Measurements from ENCODE around the gene TRAF3.

TRAF3 gene

GRCh38 chr14:102933618-102934231 is 156.5 kb downstream of the TRAF3 start:
- Histone ChIP-seq H3K27me3 (replicated peaks; ENCODE audit: control insufficient read depth, insufficient read depth, low read length, poor library complexity, severe bottlenecking) (peaks cover 17% of the 10 kb centered on the region), H3K4me3 (ENCODE audit: insufficient read depth, low read depth, low read length, poor library complexity, severe bottlenecking) (no peak overlapping the region), H3K9me3 (ENCODE audit: control insufficient read depth, low read length) (no peaks in the 10 kb centered on the region), H3K36me3 (ENCODE audit: control insufficient read depth, insufficient read depth, low read length) (no peaks in the 10 kb centered on the region), H3K27ac (ENCODE audit: insufficient read depth, low read length, poor library complexity, severe bottlenecking) (no peak overlapping the region), H3K4me1 (ENCODE audit: control insufficient read depth, insufficient read depth, low read length, poor library complexity, severe bottlenecking) (peaks cover 12% of the 10 kb centered on the region)
- no peak for DNase-seq

DNA sequence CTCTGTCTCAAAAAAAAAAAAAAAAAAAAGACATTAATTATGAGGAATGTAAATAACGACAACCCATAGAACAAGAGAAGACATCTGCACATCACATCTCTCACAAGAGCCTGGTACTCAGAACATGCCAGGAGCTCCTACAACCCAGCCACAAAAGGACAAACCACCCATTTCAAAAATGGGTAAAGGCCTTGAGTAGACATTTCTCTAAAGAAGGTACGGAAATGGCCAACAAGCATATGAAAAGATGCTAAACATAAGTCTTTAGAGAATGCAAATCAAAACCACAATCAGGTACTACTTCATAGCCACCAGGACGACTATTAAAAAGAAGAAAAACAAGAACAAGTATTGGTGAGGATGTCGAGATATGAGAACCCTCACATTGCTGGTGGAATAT is 158.5 kb downstream of the TRAF3 start:
- Histone ChIP-seq H3K27ac (ENCODE audit: insufficient read depth, low read length, poor library complexity, severe bottlenecking) (no peak overlapping the region), H3K36me3 (ENCODE audit: control insufficient read depth, insufficient read depth, low read length) (no peaks in the 10 kb centered on the region), H3K27me3 (replicated peaks; ENCODE audit: control insufficient read depth, insufficient read depth, low read length, poor library complexity, severe bottlenecking) (peaks cover 2% of the 10 kb centered on the region), H3K4me1 (ENCODE audit: control insufficient read depth, insufficient read depth, low read length, poor library complexity, severe bottlenecking) (no peaks in the 10 kb centered on the region), H3K4me3 (ENCODE audit: insufficient read depth, low read depth, low read length, poor library complexity, severe bottlenecking) (no peak overlapping the region), H3K9me3 (ENCODE audit: control insufficient read depth, low read length) (no peaks in the 10 kb centered on the region)
- no peak for DNase-seq

GRCh38 chr14:102937331-102938175 is 160.3 kb downstream of the TRAF3 start:
- no peak overlapping the region for H3K4me3 ChIP-seq (ENCODE audit: insufficient read depth, low read depth, low read length, poor library complexity, severe bottlenecking)
- no peaks in the 10 kb centered on the region for H3K4me1 ChIP-seq (ENCODE audit: control insufficient read depth, insufficient read depth, low read length, poor library complexity, severe bottlenecking)
- no peaks in the 10 kb centered on the region for H3K36me3 ChIP-seq (ENCODE audit: control insufficient read depth, insufficient read depth, low read length)
- H3K27me3 ChIP-seq (replicated peaks; ENCODE audit: control insufficient read depth, insufficient read depth, low read length, poor library complexity, severe bottlenecking), result no peaks in the 10 kb centered on the region
- DNase-seq, result no peak
- H3K9me3 ChIP-seq (ENCODE audit: control insufficient read depth, low read length), result no peaks in the 10 kb centered on the region
- H3K27ac ChIP-seq (ENCODE audit: insufficient read depth, low read length, poor library complexity, severe bottlenecking), result no peak overlapping the region

DNA sequence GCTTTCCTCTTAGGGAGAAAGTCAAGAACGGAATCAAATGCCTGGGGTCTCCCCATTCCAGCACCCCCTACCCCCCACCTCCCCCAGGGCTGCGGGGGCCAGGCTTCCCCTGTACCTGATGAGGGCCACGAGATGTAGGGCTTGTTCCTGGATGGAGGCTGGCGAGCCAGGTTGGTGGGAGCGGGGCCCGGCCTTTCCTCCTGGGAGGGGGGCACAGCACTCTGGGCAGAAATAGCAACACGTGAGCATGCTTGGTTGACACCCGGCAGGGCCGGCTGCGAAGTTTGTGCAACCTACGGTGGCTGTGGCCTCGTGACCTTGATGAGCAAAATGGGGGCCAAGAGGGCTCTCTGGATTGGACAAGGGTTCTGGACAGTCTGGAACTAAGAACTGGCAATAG is 160.9 kb downstream of the TRAF3 start:
- Histone ChIP-seq H3K4me3 (ENCODE audit: insufficient read depth, low read depth, low read length, poor library complexity, severe bottlenecking) (no peak overlapping the region), H3K9me3 (ENCODE audit: control insufficient read depth, low read length) (no peaks in the 10 kb centered on the region), H3K27me3 (replicated peaks; ENCODE audit: control insufficient read depth, insufficient read depth, low read length, poor library complexity, severe bottlenecking) (no peaks in the 10 kb centered on the region), H3K36me3 (ENCODE audit: control insufficient read depth, insufficient read depth, low read length) (no peaks in the 10 kb centered on the region), H3K4me1 (ENCODE audit: control insufficient read depth, insufficient read depth, low read length, poor library complexity, severe bottlenecking) (no peaks in the 10 kb centered on the region), H3K27ac (ENCODE audit: insufficient read depth, low read length, poor library complexity, severe bottlenecking) (no peak overlapping the region)
- no peak for DNase-seq

DNA sequence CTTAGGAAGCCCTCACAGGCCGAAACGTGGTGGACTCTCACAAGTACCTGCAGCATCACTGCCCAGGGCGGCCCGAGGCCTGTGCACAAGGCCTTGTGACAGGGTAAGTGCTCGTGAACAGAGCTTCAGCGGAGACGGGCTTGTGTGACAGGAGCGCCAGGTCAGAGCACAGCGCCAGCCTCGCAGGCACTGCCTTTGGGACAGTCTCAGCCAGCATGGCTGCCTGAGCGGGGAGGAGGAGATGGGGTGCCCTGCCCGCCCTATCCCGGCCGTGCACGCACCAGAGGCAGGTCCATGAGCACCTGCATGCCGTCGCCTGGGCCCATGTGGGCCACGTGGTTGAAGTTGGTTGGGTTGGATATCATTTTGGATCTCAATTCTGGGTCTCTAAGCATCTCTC is 162.1 kb downstream of the TRAF3 start:
- Histone ChIP-seq H3K9me3 (ENCODE audit: control insufficient read depth, low read length) (no peaks in the 10 kb centered on the region), H3K36me3 (ENCODE audit: control insufficient read depth, insufficient read depth, low read length) (no peaks in the 10 kb centered on the region), H3K27me3 (replicated peaks; ENCODE audit: control insufficient read depth, insufficient read depth, low read length, poor library complexity, severe bottlenecking) (no peaks in the 10 kb centered on the region), H3K4me1 (ENCODE audit: control insufficient read depth, insufficient read depth, low read length, poor library complexity, severe bottlenecking) (no peaks in the 10 kb centered on the region), H3K4me3 (ENCODE audit: insufficient read depth, low read depth, low read length, poor library complexity, severe bottlenecking) (no peak overlapping the region), H3K27ac (ENCODE audit: insufficient read depth, low read length, poor library complexity, severe bottlenecking) (no peak overlapping the region)
- DNase-seq, result no peak

DNA sequence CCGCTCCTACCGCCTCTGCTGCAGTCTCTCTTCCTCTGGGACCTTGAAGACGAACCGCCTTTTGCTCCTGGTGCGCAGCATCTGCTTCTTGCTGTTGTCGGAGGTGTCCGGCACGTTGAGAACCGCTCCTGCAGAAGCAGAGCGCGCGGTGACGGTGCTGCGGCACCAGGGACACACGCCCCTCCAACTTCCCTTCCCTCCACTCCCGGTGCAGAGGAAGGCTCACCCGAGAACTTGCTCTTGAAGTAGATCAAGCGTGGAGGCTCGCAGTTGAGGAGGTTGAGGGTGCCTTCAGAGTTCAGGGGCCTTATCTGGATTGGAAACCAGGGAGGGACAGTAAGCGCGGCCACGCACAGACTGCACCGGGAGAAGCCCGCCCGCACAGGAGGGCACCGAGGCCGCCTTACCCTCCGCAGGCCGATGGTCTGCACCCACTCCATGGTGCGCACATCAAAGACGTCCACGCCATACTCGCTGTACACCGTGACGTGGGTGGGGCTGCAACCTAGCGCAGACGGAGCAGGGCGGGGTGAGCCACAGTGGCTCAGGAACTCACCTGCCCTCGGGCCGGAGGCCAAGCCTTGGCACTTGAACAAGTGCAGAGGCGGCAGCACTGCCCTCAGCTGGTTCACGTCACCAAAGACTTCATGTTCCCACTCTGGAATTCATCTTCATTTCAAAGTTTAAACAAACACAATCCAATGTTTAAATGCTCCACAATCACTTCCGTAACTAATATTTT is 162.7 kb downstream of the TRAF3 start:
- Histone ChIP-seq H3K27ac (ENCODE audit: insufficient read depth, low read length, poor library complexity, severe bottlenecking) (no peak overlapping the region), H3K4me1 (ENCODE audit: control insufficient read depth, insufficient read depth, low read length, poor library complexity, severe bottlenecking) (no peaks in the 10 kb centered on the region), H3K4me3 (ENCODE audit: insufficient read depth, low read depth, low read length, poor library complexity, severe bottlenecking) (no peak overlapping the region), H3K9me3 (ENCODE audit: control insufficient read depth, low read length) (no peaks in the 10 kb centered on the region), H3K27me3 (replicated peaks; ENCODE audit: control insufficient read depth, insufficient read depth, low read length, poor library complexity, severe bottlenecking) (no peaks in the 10 kb centered on the region), H3K36me3 (ENCODE audit: control insufficient read depth, insufficient read depth, low read length) (no peaks in the 10 kb centered on the region)
- no peak for DNase-seq

DNA sequence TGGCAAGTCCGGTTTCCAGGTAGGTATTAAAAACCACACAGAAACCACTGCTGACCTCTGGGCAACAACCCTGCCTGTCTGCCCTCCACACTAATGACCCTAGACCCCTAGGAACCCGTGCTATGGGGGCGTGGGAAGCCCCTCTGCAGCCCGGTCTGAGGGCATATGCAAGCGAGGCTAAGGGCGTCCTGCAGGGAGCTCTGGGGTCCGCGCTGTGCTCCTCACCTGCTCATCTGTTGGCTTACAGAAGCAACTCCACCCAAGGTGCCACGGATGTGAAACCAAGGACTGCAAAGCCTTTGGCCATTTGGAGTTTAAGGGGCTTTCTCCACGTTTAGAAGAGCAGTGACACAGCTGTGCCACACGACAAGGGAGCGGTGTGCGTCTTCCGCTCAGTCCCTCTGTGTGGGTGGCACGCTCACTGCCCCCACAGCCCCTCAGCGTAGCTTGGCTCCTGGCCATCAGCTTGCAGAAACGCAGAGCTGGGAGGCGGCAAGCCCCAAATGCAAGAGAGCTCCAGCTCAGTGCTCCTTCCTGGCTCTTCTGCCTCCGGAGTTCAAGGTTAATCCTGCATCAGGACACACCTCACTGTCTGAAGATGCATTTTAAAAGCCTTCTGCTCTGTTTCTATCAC is 163.6 kb downstream of the TRAF3 start:
- Histone ChIP-seq H3K36me3 (ENCODE audit: control insufficient read depth, insufficient read depth, low read length) (no peaks in the 10 kb centered on the region), H3K4me3 (ENCODE audit: insufficient read depth, low read depth, low read length, poor library complexity, severe bottlenecking) (no peak overlapping the region), H3K27ac (ENCODE audit: insufficient read depth, low read length, poor library complexity, severe bottlenecking) (no peak overlapping the region), H3K9me3 (ENCODE audit: control insufficient read depth, low read length) (no peaks in the 10 kb centered on the region), H3K27me3 (replicated peaks; ENCODE audit: control insufficient read depth, insufficient read depth, low read length, poor library complexity, severe bottlenecking) (no peaks in the 10 kb centered on the region), H3K4me1 (ENCODE audit: control insufficient read depth, insufficient read depth, low read length, poor library complexity, severe bottlenecking) (no peaks in the 10 kb centered on the region)
- DNase-seq, result no peak

DNA sequence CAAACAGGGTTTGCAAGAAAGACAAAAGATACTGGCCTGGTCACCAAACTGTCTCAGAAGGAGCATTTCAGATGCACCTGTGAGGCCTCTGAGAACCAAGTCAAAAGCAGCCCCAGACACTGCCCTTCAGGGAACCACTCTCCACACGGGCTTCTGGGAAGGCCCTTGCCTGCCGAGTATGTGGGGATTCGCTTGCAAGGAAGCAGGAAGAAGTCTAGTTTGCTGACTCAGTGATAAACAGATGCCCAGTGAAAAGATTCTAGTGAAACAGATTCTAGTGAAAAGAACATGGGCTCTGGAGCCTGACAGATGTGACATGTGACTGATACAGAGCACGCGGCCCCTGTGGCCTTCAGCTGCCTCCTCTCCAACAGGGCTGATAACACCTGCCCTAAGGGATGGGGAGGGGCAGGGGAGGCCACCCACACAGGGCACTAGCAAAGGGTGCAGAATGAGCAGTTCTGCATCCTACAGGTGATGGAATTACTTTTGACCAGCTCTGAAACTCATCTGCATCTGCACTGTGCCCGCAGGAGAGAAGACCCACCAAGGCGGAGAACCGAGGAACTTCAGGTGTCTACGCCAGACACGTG is 164.3 kb downstream of the TRAF3 start:
- Histone ChIP-seq H3K4me3 (ENCODE audit: insufficient read depth, low read depth, low read length, poor library complexity, severe bottlenecking) (no peak overlapping the region), H3K36me3 (ENCODE audit: control insufficient read depth, insufficient read depth, low read length) (no peaks in the 10 kb centered on the region), H3K9me3 (ENCODE audit: control insufficient read depth, low read length) (no peaks in the 10 kb centered on the region), H3K4me1 (ENCODE audit: control insufficient read depth, insufficient read depth, low read length, poor library complexity, severe bottlenecking) (no peaks in the 10 kb centered on the region), H3K27me3 (replicated peaks; ENCODE audit: control insufficient read depth, insufficient read depth, low read length, poor library complexity, severe bottlenecking) (no peaks in the 10 kb centered on the region), H3K27ac (ENCODE audit: insufficient read depth, low read length, poor library complexity, severe bottlenecking) (no peak overlapping the region)
- DNase-seq, result no peak

DNA sequence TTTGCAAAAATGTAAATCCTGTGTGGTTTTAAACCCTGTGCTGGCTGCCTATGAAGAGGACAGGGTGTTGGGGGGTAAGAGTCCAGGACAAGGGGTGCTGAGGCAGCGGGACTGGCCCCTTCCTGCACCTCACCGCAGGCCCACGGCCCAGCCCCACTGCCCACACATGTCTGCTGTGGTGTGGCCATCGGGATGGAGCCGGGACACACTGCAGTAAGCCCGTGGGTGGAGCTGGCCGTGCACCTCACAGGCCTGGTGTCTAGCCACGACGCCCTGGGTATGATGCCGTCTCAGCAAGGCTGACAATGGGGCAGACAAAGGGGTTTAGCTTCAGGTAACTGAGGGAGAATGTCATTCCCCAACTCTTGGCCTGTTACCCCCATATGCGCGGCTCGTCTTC is 164.8 kb downstream of the TRAF3 start:
- H3K4me3 ChIP-seq (ENCODE audit: insufficient read depth, low read depth, low read length, poor library complexity, severe bottlenecking), result no peak overlapping the region
- no peak for DNase-seq
- H3K36me3 ChIP-seq (ENCODE audit: control insufficient read depth, insufficient read depth, low read length), result no peaks in the 10 kb centered on the region
- no peaks in the 10 kb centered on the region for H3K27me3 ChIP-seq (replicated peaks; ENCODE audit: control insufficient read depth, insufficient read depth, low read length, poor library complexity, severe bottlenecking)
- peaks cover 2% of the 10 kb centered on the region for H3K4me1 ChIP-seq (ENCODE audit: control insufficient read depth, insufficient read depth, low read length, poor library complexity, severe bottlenecking)
- no peak overlapping the region for H3K27ac ChIP-seq (ENCODE audit: insufficient read depth, low read length, poor library complexity, severe bottlenecking)
- no peaks in the 10 kb centered on the region for H3K9me3 ChIP-seq (ENCODE audit: control insufficient read depth, low read length)

Measured in effector memory CD4-positive, alpha-beta T cell (primary cell).